Keratinocyte (primary cell): ENCODE results near the gene DACT2.
A peak's percentile ranks its signal among the peaks of the same experiment; 100 is the strongest.

Source experiments
- EZH2 ChIP-seq: IDR thresholded peaks from one replicate; pipeline ENCODE4 v1.6.1; 2012; ENCODE audit warnings: inconsistent platforms, mild to moderate bottlenecking, low read length, moderate library complexity
- TF ChIP-seq, protein P1 (sequence below), 3 experiments: IDR thresholded peaks in 1 of 3; conservative IDR thresholded peaks in 1 of 3; optimal IDR thresholded peaks in 1 of 3; 2 replicates in 2 of 3; 3 replicates in 1 of 3; pipeline versions ENCODE3 to v1.5.1; 2011; ENCODE audit warnings: low read length in 3 of 3, mild to moderate bottlenecking in 3 of 3, moderate library complexity in 2 of 3, control low read depth in 1 of 3, inconsistent platforms in 1 of 3; ENCODE audit not compliant: insufficient read depth in 2 of 3; ENCODE audit errors: extremely low read depth in 1 of 3

DNA sequence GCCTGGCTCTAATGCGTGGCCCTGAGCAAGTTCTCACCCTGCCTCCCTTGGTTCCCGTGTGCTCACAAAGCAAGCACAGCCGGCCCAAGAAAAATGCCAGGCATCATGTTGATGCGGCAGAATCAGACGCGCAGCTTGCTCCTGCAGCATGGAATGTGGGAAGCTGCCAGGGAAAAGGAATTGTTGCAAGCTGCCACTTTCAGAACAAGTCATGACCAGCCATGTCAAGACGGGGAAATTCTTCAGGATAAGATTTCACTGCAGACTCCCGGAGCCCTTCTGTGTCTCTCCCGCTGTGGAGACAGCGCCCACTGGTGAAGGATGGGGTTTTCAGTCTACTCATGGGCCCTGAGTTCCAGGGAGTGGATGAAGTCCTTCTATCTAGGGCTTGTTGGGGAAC is 4.6 kb downstream of the DACT2 start:
- TF ChIP-seq, protein P1, sequence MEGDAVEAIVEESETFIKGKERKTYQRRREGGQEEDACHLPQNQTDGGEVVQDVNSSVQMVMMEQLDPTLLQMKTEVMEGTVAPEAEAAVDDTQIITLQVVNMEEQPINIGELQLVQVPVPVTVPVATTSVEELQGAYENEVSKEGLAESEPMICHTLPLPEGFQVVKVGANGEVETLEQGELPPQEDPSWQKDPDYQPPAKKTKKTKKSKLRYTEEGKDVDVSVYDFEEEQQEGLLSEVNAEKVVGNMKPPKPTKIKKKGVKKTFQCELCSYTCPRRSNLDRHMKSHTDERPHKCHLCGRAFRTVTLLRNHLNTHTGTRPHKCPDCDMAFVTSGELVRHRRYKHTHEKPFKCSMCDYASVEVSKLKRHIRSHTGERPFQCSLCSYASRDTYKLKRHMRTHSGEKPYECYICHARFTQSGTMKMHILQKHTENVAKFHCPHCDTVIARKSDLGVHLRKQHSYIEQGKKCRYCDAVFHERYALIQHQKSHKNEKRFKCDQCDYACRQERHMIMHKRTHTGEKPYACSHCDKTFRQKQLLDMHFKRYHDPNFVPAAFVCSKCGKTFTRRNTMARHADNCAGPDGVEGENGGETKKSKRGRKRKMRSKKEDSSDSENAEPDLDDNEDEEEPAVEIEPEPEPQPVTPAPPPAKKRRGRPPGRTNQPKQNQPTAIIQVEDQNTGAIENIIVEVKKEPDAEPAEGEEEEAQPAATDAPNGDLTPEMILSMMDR (optimal IDR thresholded peaks at IDR 0.05 in 1 of 3, IDR thresholded peaks at IDR 0.05 in 1 of 3, conservative IDR thresholded peaks at IDR 0.05 in 1 of 3; ENCODE audit: extremely low read depth in 1 of 3, insufficient read depth in 2 of 3, low read length in 3 of 3): peak; percentile 57 to 67 (median 64)
- TF ChIP-seq EZH2: no peak
